K562 (cell line): ENCODE results near the gene STOX1. TPM values are rescaled to one million over a fixed set of nuclear protein-coding genes. Genes with fewer than 3 reads are reported as not detected.

Source experiments
- BCL6 ChIP-seq: fragments of 250-450 bp; sonication (Bioruptor Pico); IDR thresholded peaks from 2 replicates; pipeline ENCODE4 v1.4.0; 2020
- CCAR2 ChIP-seq: fragments of 200-400 bp; formaldehyde crosslinking; IDR thresholded peaks from 2 replicates; pipeline ENCODE4 v1.6.1; 2017; ENCODE audit warnings: mild to moderate bottlenecking, low read depth, low read length
- ELF2 ChIP-seq: fragments of 250-450 bp; sonication (Bioruptor Pico); IDR thresholded peaks from 2 replicates; pipeline ENCODE4 v1.5.0; 2021; ENCODE audit warnings: mild to moderate bottlenecking
- ETV1 ChIP-seq: fragments of 450-650 bp; conservative IDR thresholded peaks from 2 replicates; pipeline ENCODE4 v1.6.1; 2016; ENCODE audit warnings: missing genetic modification characterization, control low read depth, low read depth, missing compliant biosample characterization
- HDAC3 ChIP-seq: fragments of 450-650 bp; IDR thresholded peaks from 2 replicates; pipeline ENCODE4 v1.6.1; 2018; ENCODE audit warnings: borderline replicate concordance, mild to moderate bottlenecking, moderate library complexity; ENCODE audit not compliant: partially characterized antibody
- KDM1A ChIP-seq, 2 experiments: fragments of 450-650 bp; IDR thresholded peaks; 2 replicates each; pipeline ENCODE4 v1.6.1; 2016; ENCODE audit warnings: mild to moderate bottlenecking in 2 of 2
- MAFK ChIP-seq: IDR thresholded peaks from 2 replicates; pipeline ENCODE4 v1.6.1; 2011; ENCODE audit warnings: low read length, improper control_type of control experiment
- NR2F6 ChIP-seq: fragments of 450-650 bp; formaldehyde crosslinking; IDR thresholded peaks from 2 replicates; pipeline ENCODE4 v1.4.0; 2020; ENCODE audit warnings: mild to moderate bottlenecking
- POLR2H ChIP-seq: IDR thresholded peaks from 2 replicates; pipeline ENCODE4 v1.6.1; 2016; ENCODE audit warnings: missing genetic modification characterization, low read depth, mild to moderate bottlenecking, control low read depth, missing compliant biosample characterization, moderate library complexity
- RFX5 ChIP-seq: IDR thresholded peaks from 2 replicates; pipeline ENCODE4 v1.6.1; 2011; ENCODE audit warnings: low read depth, mild to moderate bottlenecking, improper control_type of control experiment, low read length
- TAL1 ChIP-seq: fragments of 450-650 bp; IDR thresholded peaks from 2 replicates; pipeline ENCODE4 v1.6.1; 2016; ENCODE audit warnings: mild to moderate bottlenecking
- TBL1XR1 ChIP-seq, 2 experiments: IDR thresholded peaks; 2 replicates each; pipeline ENCODE4 v1.6.1; 2012; ENCODE audit warnings: improper control_type of control experiment in 2 of 2, low read length in 2 of 2, mild to moderate bottlenecking in 1 of 2
- TRIM25 ChIP-seq: fragments of 450-650 bp; IDR thresholded peaks from 2 replicates; pipeline ENCODE4 v1.7.0; 2016; ENCODE audit warnings: borderline replicate concordance
- TRIM28 ChIP-seq: fragments of 450-650 bp; IDR thresholded peaks from 2 replicates; pipeline ENCODE4 v1.6.1; 2017
- ZBTB5 ChIP-seq: fragments of 450-650 bp; IDR thresholded peaks from 2 replicates; pipeline ENCODE4 v1.6.1; 2017; ENCODE audit warnings: antibody characterized with exemption
- ZC3H11A ChIP-seq: IDR thresholded peaks from 2 replicates; pipeline ENCODE4 v1.6.1; 2012; ENCODE audit warnings: low read depth, low read length, improper control_type of control experiment
- ZNF75A ChIP-seq: fragments of 450-650 bp; formaldehyde crosslinking; IDR thresholded peaks from 2 replicates; pipeline ENCODE4 v1.4.0; 2020; ENCODE audit warnings: mild to moderate bottlenecking
- ZNF764 ChIP-seq: fragments of 250-450 bp; sonication (Bioruptor Pico); IDR thresholded peaks from 2 replicates; pipeline ENCODE4 v1.4.0; 2020; ENCODE audit warnings: low read depth, mild to moderate bottlenecking, moderate library complexity
- polyA plus RNA-seq, 8 experiments: library from polyadenylated mRNA; depleted of rRNA in 4 of 8; stranded (reverse) in 5 of 8; unstranded in 3 of 8; fragments of >200 nt; fragmentation: Nextera tagmentation in 2 of 8; fragmentation: Illumina TruSeq in 1 of 8; extraction: Ambion mirVana in 2 of 8; extraction: Trizol in 1 of 8; gene quantifications; 2 replicates each; pipeline versions ENCODE4 v1.2.1 to v1.2.3, GENCODE V29; 2011 to 2014; ENCODE audit warnings: inconsistent platforms in 1 of 8, missing spikeins in 1 of 8
- total RNA-seq, 7 experiments: library from RNA; depleted of rRNA in 6 of 7; stranded (reverse); fragments of >200 nt in 6 of 7; fragmentation: Illumina TruSeq in 2 of 7; extraction: Trizol in 2 of 7; gene quantifications; 2 replicates each; pipeline versions ENCODE4 v1.2.1 to v1.2.3, GENCODE V29; 2011 to 2021; ENCODE audit warnings: low replicate concordance in 1 of 7
- TF ChIP-seq, protein P1 (sequence below): sonication (generic); formaldehyde crosslinking; IDR thresholded peaks from 2 replicates; pipeline ENCODE4 v1.8.1; 2022; ENCODE audit warnings: missing genetic modification reagents
- TF ChIP-seq, protein P2 (sequence below): fragments of 250-450 bp; sonication (Bioruptor Pico); IDR thresholded peaks from 2 replicates; pipeline ENCODE4 v1.5.0; 2020; ENCODE audit warnings: mild to moderate bottlenecking, borderline replicate concordance

The STOX1 gene
- total and polyA plus RNA-seq, 9 of the 15 experiments (the other 6 are each of a cell fraction or from before 2014, with no cell fraction given) = 0.09 to 0.87 (median 0.29) TPM

GRCh38 chr10:68901105-68901927 is 74.0 kb downstream of the STOX1 start, which contains the start of gene DDX50 (continued):
- TF ChIP-seq ETV1 (tag) (peak; percentile 90), TBL1XR1 (IDR thresholded peaks at IDR 0.05; ENCODE audit: low read length in 2 of 2) (no peak), TRIM25 (no peak), ZBTB5 (no peak), NR2F6 (CRISPR knock-in tag) (no peak), HDAC3 (no peak), POLR2H (tag) (peak; percentile 79), KDM1A (IDR thresholded peaks at IDR 0.05) (no peak), ZNF764 (CRISPR knock-in tag) (no peak), CCAR2 (no peak), ZC3H11A (no peak), ELF2 (no peak), ZNF75A (CRISPR knock-in tag) (no peak; the same call in 1 of the 2 replicates), BCL6 (no peak), TRIM28 (no peak), MAFK (no peak; the same call in 1 of the 2 replicates), TAL1 (no peak), RFX5 (no peak)
- TF ChIP-seq, protein P1, sequence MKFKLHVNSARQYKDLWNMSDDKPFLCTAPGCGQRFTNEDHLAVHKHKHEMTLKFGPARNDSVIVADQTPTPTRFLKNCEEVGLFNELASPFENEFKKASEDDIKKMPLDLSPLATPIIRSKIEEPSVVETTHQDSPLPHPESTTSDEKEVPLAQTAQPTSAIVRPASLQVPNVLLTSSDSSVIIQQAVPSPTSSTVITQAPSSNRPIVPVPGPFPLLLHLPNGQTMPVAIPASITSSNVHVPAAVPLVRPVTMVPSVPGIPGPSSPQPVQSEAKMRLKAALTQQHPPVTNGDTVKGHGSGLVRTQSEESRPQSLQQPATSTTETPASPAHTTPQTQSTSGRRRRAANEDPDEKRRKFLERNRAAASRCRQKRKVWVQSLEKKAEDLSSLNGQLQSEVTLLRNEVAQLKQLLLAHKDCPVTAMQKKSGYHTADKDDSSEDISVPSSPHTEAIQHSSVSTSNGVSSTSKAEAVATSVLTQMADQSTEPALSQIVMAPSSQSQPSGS (CRISPR knock-in tag) = no peak
- TF ChIP-seq, protein P2, sequence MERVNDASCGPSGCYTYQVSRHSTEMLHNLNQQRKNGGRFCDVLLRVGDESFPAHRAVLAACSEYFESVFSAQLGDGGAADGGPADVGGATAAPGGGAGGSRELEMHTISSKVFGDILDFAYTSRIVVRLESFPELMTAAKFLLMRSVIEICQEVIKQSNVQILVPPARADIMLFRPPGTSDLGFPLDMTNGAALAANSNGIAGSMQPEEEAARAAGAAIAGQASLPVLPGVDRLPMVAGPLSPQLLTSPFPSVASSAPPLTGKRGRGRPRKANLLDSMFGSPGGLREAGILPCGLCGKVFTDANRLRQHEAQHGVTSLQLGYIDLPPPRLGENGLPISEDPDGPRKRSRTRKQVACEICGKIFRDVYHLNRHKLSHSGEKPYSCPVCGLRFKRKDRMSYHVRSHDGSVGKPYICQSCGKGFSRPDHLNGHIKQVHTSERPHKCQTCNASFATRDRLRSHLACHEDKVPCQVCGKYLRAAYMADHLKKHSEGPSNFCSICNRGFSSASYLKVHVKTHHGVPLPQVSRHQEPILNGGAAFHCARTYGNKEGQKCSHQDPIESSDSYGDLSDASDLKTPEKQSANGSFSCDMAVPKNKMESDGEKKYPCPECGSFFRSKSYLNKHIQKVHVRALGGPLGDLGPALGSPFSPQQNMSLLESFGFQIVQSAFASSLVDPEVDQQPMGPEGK (CRISPR knock-in tag) = no peak
